HG03060 (cell line): ENCODE results near the gene GPR52.
"Not testable (repeated sequence)": the region's sequence is repeated elsewhere in the genome, so short reads cannot be mapped to it uniquely, and the experiment has no call there.

ENCODE experiments used
- ATAC-seq: cut with Tn5 transposase; IDR thresholded peaks from one replicate; pipeline ENCODE4 v1.9.1; 2021; ENCODE audit warnings: low read depth, moderate number of reproducible peaks; ENCODE audit not compliant: unreplicated experiment

GPR52 gene

DNA sequence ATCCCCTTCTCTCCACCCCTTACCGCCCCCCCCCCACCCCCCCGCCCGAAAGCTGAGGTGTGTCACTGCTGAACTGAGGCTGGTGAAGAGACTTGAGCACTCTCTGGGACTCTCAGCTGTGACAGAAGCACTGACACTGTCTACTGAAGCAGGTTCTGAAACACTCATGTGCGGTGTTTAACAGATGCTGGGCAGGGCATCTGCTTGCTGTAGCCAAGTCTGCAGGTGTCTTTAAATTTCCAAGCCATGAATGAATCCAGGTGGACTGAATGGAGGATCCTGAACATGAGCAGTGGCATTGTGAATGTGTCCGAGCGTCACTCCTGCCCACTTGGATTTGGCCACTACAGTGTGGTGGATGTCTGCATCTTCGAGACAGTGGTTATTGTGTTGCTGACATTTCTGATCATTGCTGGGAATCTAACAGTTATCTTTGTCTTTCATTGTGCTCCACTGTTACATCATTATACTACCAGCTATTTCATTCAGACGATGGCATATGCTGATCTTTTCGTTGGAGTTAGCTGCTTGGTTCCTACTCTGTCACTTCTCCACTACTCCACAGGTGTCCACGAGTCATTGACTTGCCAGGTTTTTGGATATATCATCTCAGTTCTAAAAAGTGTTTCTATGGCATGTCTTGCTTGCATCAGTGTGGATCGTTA is at the start of gene GPR52:
TSS of gene GPR52 (plus strand) at position 99 of the 665 bp plus-strand sequence. CDS start at position 247, 148 bp downstream.
- no peak for ATAC-seq

- peak; percentile 64 for ATAC-seq
These were observed 49.5 kb upstream of the GPR52 start for GRCh38 chr1:174398246-174398645.

GRCh38 chr1:174399211-174399610 is 48.6 kb upstream of the GPR52 start:
- ATAC-seq: no peak

GRCh38 chr1:174401075-174401474 is 46.7 kb upstream of the GPR52 start:
- ATAC-seq: no peak

- no peak for ATAC-seq
These were observed 42.5 kb upstream of the GPR52 start for GRCh38 chr1:174405219-174405618.

- ATAC-seq: no peak
These were observed 41.3 kb upstream of the GPR52 start for GRCh38 chr1:174406421-174406820.

DNA sequence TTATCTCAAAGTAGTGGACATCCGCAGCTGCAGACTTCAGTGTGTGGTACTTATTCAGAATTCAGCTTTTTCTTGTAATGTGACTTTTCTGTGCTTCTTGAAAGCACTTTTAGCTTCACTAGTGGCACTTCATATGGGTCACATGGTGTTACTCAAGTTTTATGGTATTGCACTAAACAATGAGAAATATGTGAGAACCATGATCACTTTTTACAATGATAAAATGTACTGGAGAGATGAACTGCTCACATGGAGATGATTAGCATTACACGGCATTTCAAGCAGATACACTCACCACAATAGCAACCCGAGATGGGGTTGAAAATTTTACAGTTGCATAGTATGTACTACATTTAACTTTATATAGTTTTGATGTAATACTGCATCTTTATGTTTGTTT is 40.1 kb upstream of the GPR52 start:
- ATAC-seq: no peak

DNA sequence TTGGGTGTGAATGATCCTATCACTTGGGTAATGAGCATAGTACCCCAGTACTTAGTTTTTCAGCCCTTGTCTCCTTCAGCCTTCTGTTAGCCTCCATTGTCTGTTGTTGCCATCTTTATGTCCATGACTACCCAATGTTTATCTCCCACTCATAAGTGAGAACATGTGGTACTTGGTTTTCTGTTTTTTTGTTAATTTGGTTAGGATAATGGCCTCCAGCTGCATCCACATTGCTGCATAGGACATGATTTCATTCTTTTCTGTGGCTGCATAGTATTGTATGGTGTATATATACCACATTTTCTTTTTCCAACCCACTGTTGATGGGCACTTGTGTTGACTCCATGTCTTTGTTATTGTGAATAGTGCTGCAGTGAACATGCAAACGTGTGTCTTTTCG is 39.6 kb upstream of the GPR52 start:
- no peak for ATAC-seq

- ATAC-seq: not testable (repeated sequence)
These were observed 38.0 kb upstream of the GPR52 start for GRCh38 chr1:174409801-174410200.

- ATAC-seq: no peak
These were observed 34.1 kb upstream of the GPR52 start for GRCh38 chr1:174413632-174414031.

DNA sequence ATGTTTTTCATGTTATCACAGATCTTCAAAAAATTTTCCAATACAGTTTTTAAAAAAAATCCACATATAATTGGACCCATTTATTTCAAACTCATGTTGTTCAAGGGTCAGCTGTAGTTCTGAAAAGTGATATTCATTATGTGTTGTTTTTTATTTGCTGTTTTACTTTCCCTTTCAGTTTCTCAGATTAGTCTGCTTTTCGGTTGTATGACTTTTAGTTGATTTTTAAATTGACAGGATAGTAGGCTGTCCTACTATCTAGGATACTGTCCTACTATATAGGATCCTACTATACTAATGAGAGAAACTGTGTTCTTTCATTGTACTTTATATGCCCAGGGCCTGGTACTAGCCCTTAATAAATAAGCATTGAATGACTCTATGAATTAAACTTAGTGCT is 33.6 kb upstream of the GPR52 start:
- no peak for ATAC-seq

DNA sequence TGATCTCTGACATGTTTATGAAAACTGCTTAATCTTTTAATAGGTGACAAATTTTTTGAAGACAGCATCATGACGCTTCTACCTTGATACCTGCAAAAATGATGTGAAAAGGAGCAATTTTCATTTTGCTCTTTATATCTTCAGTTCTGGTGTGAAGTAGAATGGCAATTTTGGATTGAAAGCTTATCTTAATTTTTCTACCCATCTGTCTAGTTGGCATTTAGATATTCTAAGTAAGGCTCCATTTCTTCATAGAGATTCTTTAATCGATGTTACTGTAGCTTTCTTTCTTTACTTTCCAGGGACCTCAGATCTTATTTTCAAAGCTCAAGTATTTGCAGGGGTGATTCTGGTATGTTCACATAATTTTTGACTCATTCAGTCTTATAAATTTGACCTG is 32.3 kb upstream of the GPR52 start:
- no peak for ATAC-seq

DNA sequence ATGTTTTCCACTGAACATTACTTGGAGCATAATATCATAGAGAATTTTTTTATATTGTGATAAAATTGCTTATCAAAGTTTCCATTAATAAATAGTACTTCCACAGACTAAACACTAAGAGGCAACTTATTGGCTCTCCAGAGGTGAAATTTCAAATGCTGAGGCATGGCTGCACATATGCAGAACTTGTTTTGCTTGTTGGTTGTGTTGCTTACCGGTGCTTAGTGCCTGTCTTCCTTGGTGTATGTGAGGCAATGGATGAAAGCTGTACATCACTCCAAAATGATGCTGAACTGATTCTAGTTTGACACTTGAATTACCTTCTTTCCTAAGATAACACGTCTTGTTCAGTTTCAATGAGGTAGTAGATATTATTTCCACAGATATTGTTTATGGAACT is 29.8 kb upstream of the GPR52 start:
- ATAC-seq: no peak

DNA sequence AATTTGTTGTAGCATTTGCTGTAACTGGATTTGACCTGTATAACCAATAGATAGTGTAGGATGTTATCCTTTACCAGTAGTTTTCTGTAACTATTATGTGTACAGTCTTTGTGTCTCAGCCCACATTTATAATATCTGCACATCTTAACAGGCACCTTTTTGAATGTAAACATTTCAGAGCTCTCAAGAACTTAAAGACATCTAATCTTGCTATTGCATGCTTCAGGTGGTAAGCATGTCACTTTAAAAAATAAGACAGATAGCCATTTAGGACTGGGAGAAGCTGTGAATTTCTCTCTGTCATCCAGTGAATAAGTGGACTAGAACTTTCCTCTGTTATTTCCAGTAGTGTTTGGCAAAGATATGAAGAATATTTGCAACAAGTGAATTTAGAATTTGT is 22.6 kb upstream of the GPR52 start:
- ATAC-seq: no peak

DNA sequence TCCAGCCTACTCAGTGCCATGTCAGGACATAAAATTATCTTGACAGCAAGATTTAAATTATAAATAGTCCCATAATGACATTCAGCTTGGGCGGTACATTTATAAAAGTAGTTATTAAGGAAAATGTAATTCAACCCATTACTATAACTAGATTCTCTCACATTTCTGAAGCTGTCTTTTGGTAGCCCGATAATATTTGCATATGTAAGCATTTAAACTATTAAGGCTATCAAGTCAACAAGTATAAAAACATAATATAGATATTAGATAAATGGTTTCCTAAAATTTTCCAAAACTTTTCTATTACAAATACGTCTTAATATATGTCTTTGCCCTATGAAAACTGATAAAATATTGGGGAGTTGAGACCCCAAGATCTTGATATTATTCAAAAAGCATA is 21.6 kb upstream of the GPR52 start:
- ATAC-seq: no peak

- no peak for ATAC-seq
These were observed 19.7 kb upstream of the GPR52 start for GRCh38 chr1:174428033-174428432.

GRCh38 chr1:174428739-174429138 is 19.0 kb upstream of the GPR52 start:
- no peak for ATAC-seq

DNA sequence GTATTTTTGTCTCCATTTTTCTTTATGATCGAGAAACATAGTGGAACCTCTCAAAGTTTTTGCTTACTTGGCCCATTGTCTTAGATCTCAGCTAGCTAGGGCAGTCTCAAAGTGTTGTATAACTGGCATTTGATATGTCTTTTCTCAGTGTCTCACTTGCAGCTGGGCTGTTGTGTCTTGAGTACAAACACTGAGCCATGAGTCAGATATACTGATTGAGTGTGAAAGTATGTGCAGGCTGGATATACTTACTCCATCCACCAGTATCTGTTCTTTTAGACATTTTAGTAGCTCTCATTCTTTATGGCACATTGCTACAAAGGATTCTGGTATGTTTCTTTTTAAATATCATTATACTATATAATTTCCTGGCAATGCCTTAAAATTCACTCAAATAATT is 14.3 kb upstream of the GPR52 start:
- no peak for ATAC-seq

- ATAC-seq: no peak
These were observed 2.4 kb upstream of the GPR52 start for GRCh38 chr1:174445351-174445750.

GRCh38 chr1:174445817-174446216 is 1.9 kb upstream of the GPR52 start:
- ATAC-seq: no peak

GRCh38 chr1:174448531-174448883 is 743 bp downstream of the GPR52 start:
- no peak for ATAC-seq

DNA sequence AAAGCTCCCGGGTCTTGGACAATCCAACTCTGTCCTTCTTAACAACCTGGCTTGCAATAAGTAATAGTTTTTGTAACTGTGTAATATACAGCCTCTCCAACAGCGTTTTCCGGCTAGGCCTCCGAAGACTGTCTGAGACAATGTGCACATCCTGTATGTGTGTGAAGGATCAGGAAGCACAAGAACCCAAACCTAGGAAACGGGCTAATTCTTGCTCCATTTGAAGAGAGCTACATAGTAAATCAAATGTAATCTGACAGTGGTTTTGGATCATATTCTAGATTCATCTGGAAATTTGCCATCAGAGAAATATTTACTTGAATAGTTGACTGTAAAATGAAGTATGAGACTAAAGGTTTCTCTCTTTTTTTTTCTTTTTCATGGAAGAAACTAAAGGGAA is 1.2 kb downstream of the GPR52 start:
- no peak for ATAC-seq

DNA sequence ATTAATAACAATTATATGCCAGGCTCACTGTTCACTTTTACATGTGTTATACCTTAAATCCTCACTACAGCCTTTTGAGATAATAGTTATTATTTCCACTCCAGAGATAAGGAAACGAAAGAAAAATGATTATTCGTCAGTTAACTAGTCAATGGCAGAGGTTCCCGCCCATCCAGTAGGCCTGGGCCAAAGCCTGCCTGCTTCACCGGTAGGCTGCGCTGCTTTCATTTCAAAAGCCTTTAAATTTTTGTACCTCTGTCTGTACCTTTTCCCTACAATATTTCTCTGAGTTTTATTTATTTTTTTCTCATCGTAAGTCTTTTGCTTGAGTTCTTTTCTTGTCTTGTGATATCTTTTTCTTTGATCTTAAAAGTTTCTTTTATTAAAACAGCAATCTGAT is 3.6 kb downstream of the GPR52 start:
- ATAC-seq: no peak
